Nephron (organoid): ENCODE measurements around the gene ANO2.

ENCODE experiments used
- H3K27ac Mint-ChIP-seq, 3 experiments: 2 replicates each; pipeline ENCODE4 v1.8.0; 2020; ENCODE audit warnings: mixed read lengths in 3 of 3, mild to moderate bottlenecking in 2 of 3, moderate library complexity in 1 of 3
- H3K27me3 Mint-ChIP-seq: 2 replicates; pipeline ENCODE4 v1.8.0; 2021; ENCODE audit warnings: low read depth, mild to moderate bottlenecking, moderate library complexity, mixed read lengths
- H3K36me3 Mint-ChIP-seq: 2 replicates; pipeline ENCODE4 v1.8.0; 2020; ENCODE audit warnings: low read depth, mixed read lengths
- H3K4me1 Mint-ChIP-seq: 2 replicates; pipeline ENCODE4 v1.8.0; 2020; ENCODE audit warnings: mixed read lengths
- H3K4me3 Mint-ChIP-seq, 3 experiments: 2 replicates each; pipeline ENCODE4 v1.8.0; 2020; ENCODE audit warnings: mild to moderate bottlenecking in 3 of 3, mixed read lengths in 3 of 3, moderate library complexity in 2 of 3
- H3K9me3 Mint-ChIP-seq: 2 replicates; pipeline ENCODE4 v1.8.0; 2020; ENCODE audit warnings: mixed read lengths
- CTCF ChIP-seq, 3 experiments: fragments of 200-600 bp; sonication (generic); IDR thresholded peaks; one replicate each; pipeline ENCODE4 v1.5.0; 2021; ENCODE audit warnings: antibody characterized with exemption in 3 of 3; ENCODE audit not compliant: unreplicated experiment in 3 of 3

ANO2 gene

GRCh38 chr12:5924342-5924741 is 20.7 kb downstream of the ANO2 start:
- no peak for TF ChIP-seq CTCF (IDR thresholded peaks at IDR 0.05; ENCODE audit: unreplicated experiment in 3 of 3)
- Mint-ChIP-seq H3K4me3 (no peak overlapping the region), H3K27me3 (peaks cover 51% of the 10 kb centered on the region), H3K27ac (no peak overlapping the region), H3K9me3 (no peaks in the 10 kb centered on the region), H3K4me1 (no peaks in the 10 kb centered on the region), H3K36me3 (no peaks in the 10 kb centered on the region)

GRCh38 chr12:5923751-5924150 is 21.3 kb downstream of the ANO2 start:
- Mint-ChIP-seq H3K27ac (no peak overlapping the region), H3K4me3 (no peak overlapping the region), H3K27me3 (peaks cover 46% of the 10 kb centered on the region), H3K9me3 (no peaks in the 10 kb centered on the region), H3K4me1 (no peaks in the 10 kb centered on the region), H3K36me3 (no peaks in the 10 kb centered on the region)
- no peak for TF ChIP-seq CTCF (IDR thresholded peaks at IDR 0.05; ENCODE audit: unreplicated experiment in 3 of 3)

GRCh38 chr12:5923043-5923605 is 21.9 kb downstream of the ANO2 start:
- H3K4me3 Mint-ChIP-seq: no peak overlapping the region
- H3K36me3 Mint-ChIP-seq: no peaks in the 10 kb centered on the region
- H3K4me1 Mint-ChIP-seq: no peaks in the 10 kb centered on the region
- H3K9me3 Mint-ChIP-seq: no peaks in the 10 kb centered on the region
- no peak overlapping the region for H3K27ac Mint-ChIP-seq
- no peak for TF ChIP-seq CTCF (IDR thresholded peaks at IDR 0.05; ENCODE audit: unreplicated experiment in 3 of 3)
- peaks cover 44% of the 10 kb centered on the region for H3K27me3 Mint-ChIP-seq

GRCh38 chr12:5921966-5922899 is 22.8 kb downstream of the ANO2 start:
- H3K27me3 Mint-ChIP-seq: peaks cover 36% of the 10 kb centered on the region
- no peak overlapping the region for H3K4me3 Mint-ChIP-seq
- H3K27ac Mint-ChIP-seq: no peak overlapping the region
- TF ChIP-seq CTCF (IDR thresholded peaks at IDR 0.05; ENCODE audit: unreplicated experiment in 3 of 3): no peak
- H3K9me3 Mint-ChIP-seq: no peaks in the 10 kb centered on the region
- no peaks in the 10 kb centered on the region for H3K4me1 Mint-ChIP-seq
- no peaks in the 10 kb centered on the region for H3K36me3 Mint-ChIP-seq

- H3K27ac Mint-ChIP-seq: no peak overlapping the region
- no peak for TF ChIP-seq CTCF (IDR thresholded peaks at IDR 0.05; ENCODE audit: unreplicated experiment in 3 of 3)
- H3K36me3 Mint-ChIP-seq: no peaks in the 10 kb centered on the region
- peaks cover 26% of the 10 kb centered on the region for H3K27me3 Mint-ChIP-seq
- no peaks in the 10 kb centered on the region for H3K9me3 Mint-ChIP-seq
- H3K4me1 Mint-ChIP-seq: no peaks in the 10 kb centered on the region
- no peak overlapping the region for H3K4me3 Mint-ChIP-seq
Observed at GRCh38 chr12:5921027-5921909, 23.8 kb downstream of the ANO2 start.
